PC-9 (cell line): ENCODE data around the gene SEMA4B.

ENCODE experiments used
- EZH2 ChIP-seq: fragments of 200-600 bp; sonication (generic); IDR thresholded peaks from 2 replicates; pipeline ENCODE4 v1.8.0; 2017; ENCODE audit warnings: antibody characterized with exemption, low read depth
- TF ChIP-seq, protein P1 (sequence below): fragments of 200-600 bp; sonication (generic); conservative IDR thresholded peaks from 2 replicates; pipeline ENCODE4 v1.6.1; 2017; ENCODE audit warnings: mixed run types, antibody characterized with exemption, mild to moderate bottlenecking, moderate library complexity

DNA sequence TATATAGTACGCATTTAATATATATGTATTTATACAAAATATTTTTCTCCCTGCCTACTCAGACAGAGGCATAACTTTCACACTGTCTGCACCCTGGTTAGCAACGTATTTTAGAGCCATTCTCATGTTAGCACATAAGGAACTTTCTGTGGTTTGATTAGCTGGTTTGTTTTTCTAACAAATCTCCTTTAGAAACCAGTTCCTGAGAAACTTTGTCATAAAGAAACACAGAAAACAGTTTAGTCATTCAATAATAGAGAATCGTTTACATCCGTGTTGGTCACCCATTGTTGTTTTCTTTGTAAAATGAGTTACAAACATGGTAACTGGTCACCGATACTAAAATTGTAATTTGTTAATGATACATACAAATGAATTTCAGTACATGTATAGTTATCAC lies 58.4 kb downstream of the SEMA4B start:
- TF ChIP-seq, protein P1, sequence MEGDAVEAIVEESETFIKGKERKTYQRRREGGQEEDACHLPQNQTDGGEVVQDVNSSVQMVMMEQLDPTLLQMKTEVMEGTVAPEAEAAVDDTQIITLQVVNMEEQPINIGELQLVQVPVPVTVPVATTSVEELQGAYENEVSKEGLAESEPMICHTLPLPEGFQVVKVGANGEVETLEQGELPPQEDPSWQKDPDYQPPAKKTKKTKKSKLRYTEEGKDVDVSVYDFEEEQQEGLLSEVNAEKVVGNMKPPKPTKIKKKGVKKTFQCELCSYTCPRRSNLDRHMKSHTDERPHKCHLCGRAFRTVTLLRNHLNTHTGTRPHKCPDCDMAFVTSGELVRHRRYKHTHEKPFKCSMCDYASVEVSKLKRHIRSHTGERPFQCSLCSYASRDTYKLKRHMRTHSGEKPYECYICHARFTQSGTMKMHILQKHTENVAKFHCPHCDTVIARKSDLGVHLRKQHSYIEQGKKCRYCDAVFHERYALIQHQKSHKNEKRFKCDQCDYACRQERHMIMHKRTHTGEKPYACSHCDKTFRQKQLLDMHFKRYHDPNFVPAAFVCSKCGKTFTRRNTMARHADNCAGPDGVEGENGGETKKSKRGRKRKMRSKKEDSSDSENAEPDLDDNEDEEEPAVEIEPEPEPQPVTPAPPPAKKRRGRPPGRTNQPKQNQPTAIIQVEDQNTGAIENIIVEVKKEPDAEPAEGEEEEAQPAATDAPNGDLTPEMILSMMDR: no peak
- TF ChIP-seq EZH2: no peak
